WTC11 (cell line): ENCODE measurements around the gene LARP7. TPM values are rescaled to one million over a fixed set of nuclear protein-coding genes. Genes with fewer than 3 reads are reported as not detected.

Experiments used
- ATAC-seq: fragments of 200-7000 bp; cut with Tn5 transposase; 2 replicates; pipeline ENCODE4 v1.10.0; 2021; ENCODE audit warnings: mild to moderate bottlenecking, moderate library complexity
- CTCF ChIA-PET: fragments of 300-600 bp; sonication (Branson Sonifier 250); formaldehyde crosslinking; loops from one replicate; lab custom pipeline; 2021; ENCODE audit warnings: antibody characterized with exemption; lab: Charles Lee
- POLR2A ChIA-PET: fragments of 350-600 bp; sonication (Branson Sonifier 250); formaldehyde crosslinking; loops from one replicate; lab custom pipeline; 2021; ENCODE audit warnings: antibody characterized with exemption; lab: Charles Lee
- DNase-seq: peaks from one replicate; pipeline ENCODE4 v3.0.0; 2021; ENCODE audit warnings: low spot score
- H3K27ac Mint-ChIP-seq: 2 replicates; pipeline ENCODE4 v1.8.0; 2021; ENCODE audit warnings: mixed read lengths
- H3K27me3 Mint-ChIP-seq: 2 replicates; pipeline ENCODE4 v1.8.0; 2021; ENCODE audit warnings: low read depth, mild to moderate bottlenecking, moderate library complexity, mixed read lengths
- H3K36me3 Mint-ChIP-seq: 2 replicates; pipeline ENCODE4 v1.8.0; 2021; ENCODE audit warnings: mixed read lengths
- H3K4me1 Mint-ChIP-seq: 2 replicates; pipeline ENCODE4 v1.8.0; 2022; ENCODE audit warnings: mixed read lengths
- H3K4me3 Mint-ChIP-seq: 2 replicates; pipeline ENCODE4 v1.8.0; 2021; ENCODE audit warnings: mild to moderate bottlenecking, moderate library complexity, mixed read lengths
- H3K9me3 Mint-ChIP-seq: 2 replicates; pipeline ENCODE4 v1.8.0; 2021; ENCODE audit warnings: mixed read lengths
- CREM ChIP-seq: sonication (generic); formaldehyde crosslinking; IDR thresholded peaks from 2 replicates; pipeline ENCODE4 v1.8.1; 2022; ENCODE audit warnings: mild to moderate bottlenecking, missing genetic modification reagents, moderate library complexity
- ELF4 ChIP-seq: sonication (generic); formaldehyde crosslinking; IDR thresholded peaks from 2 replicates; pipeline ENCODE4 v1.8.1; 2022; ENCODE audit warnings: low read depth, mild to moderate bottlenecking, moderate library complexity, missing genetic modification reagents
- ETV6 ChIP-seq: sonication (generic); formaldehyde crosslinking; IDR thresholded peaks from 2 replicates; pipeline ENCODE4 v1.8.1; 2022; ENCODE audit warnings: mild to moderate bottlenecking, missing genetic modification reagents
- KAT7 ChIP-seq: sonication (generic); formaldehyde crosslinking; IDR thresholded peaks from 2 replicates; pipeline ENCODE4 v1.8.1; 2023; ENCODE audit warnings: missing genetic modification reagents, mild to moderate bottlenecking, borderline replicate concordance
- MAX ChIP-seq: sonication (generic); formaldehyde crosslinking; IDR thresholded peaks from 2 replicates; pipeline ENCODE4 v1.8.0; 2022; ENCODE audit warnings: mild to moderate bottlenecking, missing genetic modification reagents
- MYBL2 ChIP-seq: sonication (generic); formaldehyde crosslinking; IDR thresholded peaks from 2 replicates; pipeline ENCODE4 v1.8.1; 2023; ENCODE audit warnings: mild to moderate bottlenecking, moderate library complexity, missing genetic modification reagents
- NFATC4 ChIP-seq: fragments of 250-450 bp; sonication (Bioruptor Pico); IDR thresholded peaks from 2 replicates; pipeline ENCODE4 v1.9.0; 2021; ENCODE audit warnings: mild to moderate bottlenecking
- NFE2L1 ChIP-seq: sonication (generic); formaldehyde crosslinking; IDR thresholded peaks from 2 replicates; pipeline ENCODE4 v1.8.1; 2023; ENCODE audit warnings: missing genetic modification reagents
- NR2C2 ChIP-seq: sonication (generic); formaldehyde crosslinking; IDR thresholded peaks from 2 replicates; pipeline ENCODE4 v1.8.0; 2022; ENCODE audit warnings: mild to moderate bottlenecking, missing genetic modification reagents
- RELA ChIP-seq: sonication (generic); formaldehyde crosslinking; IDR thresholded peaks from 2 replicates; pipeline ENCODE4 v1.8.1; 2022; ENCODE audit warnings: missing genetic modification reagents, mild to moderate bottlenecking, borderline replicate concordance
- TCF7 ChIP-seq: sonication (generic); formaldehyde crosslinking; IDR thresholded peaks from 2 replicates; pipeline ENCODE4 v1.8.0; 2022; ENCODE audit warnings: mild to moderate bottlenecking, low read depth, missing genetic modification reagents, moderate library complexity
- TEAD1 ChIP-seq: sonication (generic); formaldehyde crosslinking; IDR thresholded peaks from 2 replicates; pipeline ENCODE4 v1.8.0; 2022; ENCODE audit warnings: mild to moderate bottlenecking, missing genetic modification reagents
- ZBTB21 ChIP-seq: sonication (generic); formaldehyde crosslinking; IDR thresholded peaks from 2 replicates; pipeline ENCODE4 v1.8.1; 2023; ENCODE audit warnings: mild to moderate bottlenecking, missing genetic modification reagents, borderline replicate concordance
- ZNF138 ChIP-seq: sonication (generic); formaldehyde crosslinking; conservative IDR thresholded peaks from 2 replicates; pipeline ENCODE4 v1.8.1; 2022; ENCODE audit warnings: mild to moderate bottlenecking, moderate library complexity, missing genetic modification reagents
- ZNF396 ChIP-seq: fragments of 250-450 bp; sonication (Bioruptor Pico); IDR thresholded peaks from 2 replicates; pipeline ENCODE4 v1.8.0; 2021; ENCODE audit warnings: mild to moderate bottlenecking, moderate library complexity, borderline replicate concordance
- ZNF671 ChIP-seq: fragments of 250-450 bp; sonication (Bioruptor Pico); IDR thresholded peaks from 2 replicates; pipeline ENCODE4 v1.8.0; 2021; ENCODE audit warnings: mild to moderate bottlenecking
- total RNA-seq: library from RNA; stranded (reverse); gene quantifications from 3 replicates; pipeline ENCODE4 v1.2.3, GENCODE V29; 2021
- TF ChIP-seq, protein P1 (sequence below): sonication (generic); formaldehyde crosslinking; IDR thresholded peaks from 2 replicates; pipeline ENCODE4 v1.8.0; 2022; ENCODE audit warnings: mild to moderate bottlenecking, missing genetic modification reagents
- TF ChIP-seq, protein P2 (sequence below): sonication (generic); formaldehyde crosslinking; conservative IDR thresholded peaks from 2 replicates; pipeline ENCODE4 v1.8.1; 2023; ENCODE audit warnings: mild to moderate bottlenecking, low read depth, missing genetic modification reagents, moderate library complexity
- TF ChIP-seq, protein P3 (sequence below): sonication (generic); formaldehyde crosslinking; IDR thresholded peaks from 2 replicates; pipeline ENCODE4 v1.8.1; 2023; ENCODE audit warnings: mild to moderate bottlenecking, missing genetic modification reagents, borderline replicate concordance
- TF ChIP-seq, protein P4 (sequence below): fragments of 250-450 bp; sonication (Bioruptor Pico); IDR thresholded peaks from 2 replicates; pipeline ENCODE4 v1.9.0; 2021; ENCODE audit warnings: mild to moderate bottlenecking

LARP7 gene
- total RNA-seq, 1 experiment from 2014 or later, result 46.2 TPM

DNA sequence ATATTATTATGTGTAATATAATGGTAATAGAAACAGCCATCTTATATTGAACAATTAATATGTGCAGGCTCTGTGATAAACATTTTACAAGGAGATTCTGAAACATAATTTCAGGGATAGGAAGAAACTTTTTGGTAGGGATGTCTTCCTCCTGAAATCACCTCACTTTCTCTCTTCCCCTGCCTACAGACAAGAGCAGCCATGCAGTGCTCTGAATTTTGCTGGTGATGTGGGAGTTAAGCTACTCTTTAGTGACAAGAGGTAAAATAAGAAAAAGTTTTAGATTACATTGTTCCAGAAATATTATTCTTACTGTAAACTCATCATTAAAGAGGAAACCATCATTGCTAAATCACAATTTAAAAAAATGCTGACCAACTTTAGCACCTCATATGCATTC, 36.1 kb downstream of the LARP7 start:
- TF ChIP-seq KAT7 (CRISPR knock-in tag) (no peak), ETV6 (CRISPR knock-in tag) (no peak), RELA (CRISPR knock-in tag) (no peak), ZNF671 (no peak), TCF7 (no peak)
- TF ChIP-seq, protein P1, sequence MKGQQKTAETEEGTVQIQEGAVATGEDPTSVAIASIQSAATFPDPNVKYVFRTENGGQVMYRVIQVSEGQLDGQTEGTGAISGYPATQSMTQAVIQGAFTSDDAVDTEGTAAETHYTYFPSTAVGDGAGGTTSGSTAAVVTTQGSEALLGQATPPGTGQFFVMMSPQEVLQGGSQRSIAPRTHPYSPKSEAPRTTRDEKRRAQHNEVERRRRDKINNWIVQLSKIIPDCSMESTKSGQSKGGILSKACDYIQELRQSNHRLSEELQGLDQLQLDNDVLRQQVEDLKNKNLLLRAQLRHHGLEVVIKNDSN (CRISPR knock-in tag), result no peak
- Mint-ChIP-seq H3K9me3 (no peaks in the 10 kb centered on the region), H3K36me3 (no peaks in the 10 kb centered on the region), H3K27me3 (no peaks in the 10 kb centered on the region), H3K27ac (no peak overlapping the region), H3K4me1 (peaks cover 28% of the 10 kb centered on the region), H3K4me3 (no peak overlapping the region)
- ATAC-seq, result no peak
- no peak for DNase-seq
- ChIA-PET CTCF (interaction anchor here (1.4 kb wide), 1 partner anchor 92 kb away, joined by 4 read pairs; no protein-coding TSS in a partner anchor), POLR2A (interaction anchor here (0.7 kb wide), 1 partner anchor 78 kb away, joined by 7 read pairs; no protein-coding TSS in a partner anchor)

DNA sequence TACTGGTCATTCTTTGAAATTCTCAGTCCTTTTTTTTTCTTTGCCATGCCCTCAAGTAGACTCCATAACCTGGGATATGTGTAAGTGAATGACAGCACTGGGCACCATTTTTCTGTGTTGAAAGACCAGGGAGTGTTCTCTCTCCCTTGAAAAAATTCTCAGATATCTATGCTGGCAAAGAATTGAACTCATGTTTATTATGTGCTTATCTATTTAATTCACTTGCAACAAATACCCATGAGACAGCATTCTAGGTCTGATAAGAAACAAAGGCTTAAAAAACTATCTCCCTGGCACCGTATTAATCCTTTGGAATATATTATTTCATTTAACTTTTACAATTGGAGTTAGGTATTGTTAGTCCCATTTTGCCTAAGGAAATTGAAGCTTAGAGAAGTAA, 36.7 kb downstream of the LARP7 start:
- Mint-ChIP-seq H3K9me3 (no peaks in the 10 kb centered on the region), H3K27ac (no peak overlapping the region), H3K27me3 (no peaks in the 10 kb centered on the region), H3K4me1 (peaks cover 26% of the 10 kb centered on the region), H3K36me3 (no peaks in the 10 kb centered on the region), H3K4me3 (no peak overlapping the region)
- ChIA-PET POLR2A (interaction anchor here (0.7 kb wide), 1 partner anchor 78 kb away, joined by 7 read pairs; no protein-coding TSS in a partner anchor), CTCF (interaction anchor here (1.4 kb wide), 1 partner anchor 92 kb away, joined by 4 read pairs; no protein-coding TSS in a partner anchor)
- TF ChIP-seq ELF4 (no peak), NR2C2 (CRISPR knock-in tag) (no peak), ZBTB21 (CRISPR knock-in tag) (no peak), ZNF396 (no peak), MYBL2 (CRISPR knock-in tag) (no peak)
- DNase-seq, result no peak
- ATAC-seq, result no peak

DNA sequence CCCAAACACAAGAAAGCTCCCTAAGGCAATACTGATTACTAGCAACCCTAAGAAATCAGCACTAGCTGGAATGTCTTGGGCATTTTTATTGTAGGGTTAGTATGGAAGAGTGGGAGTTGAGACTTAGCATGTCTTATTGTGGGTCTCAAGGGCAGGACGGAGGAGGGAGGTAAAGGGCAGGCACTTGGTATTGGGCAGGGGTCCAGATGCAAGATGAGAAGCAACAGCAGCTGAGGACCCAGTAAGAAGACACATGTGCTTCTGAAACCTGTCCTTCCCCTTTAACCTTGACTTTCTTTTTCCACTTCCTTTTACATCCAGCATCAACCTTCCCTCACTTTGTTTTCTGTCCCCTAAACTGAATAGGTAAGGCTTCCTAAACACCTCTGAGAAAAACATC, 37.4 kb downstream of the LARP7 start:
- DNase-seq (no peak), ATAC-seq (no peak)
- no peak overlapping the region; the same call in 1 of the 2 replicates for H3K27ac Mint-ChIP-seq
- POLR2A ChIA-PET, result no interaction called here
- H3K9me3 Mint-ChIP-seq, result no peaks in the 10 kb centered on the region
- no peaks in the 10 kb centered on the region for H3K27me3 Mint-ChIP-seq
- H3K36me3 Mint-ChIP-seq, result no peaks in the 10 kb centered on the region
- no peak overlapping the region for H3K4me3 Mint-ChIP-seq
- CTCF ChIA-PET, result interaction anchor here (1.4 kb wide), 1 partner anchor 91 kb away, joined by 4 read pairs; no protein-coding TSS in a partner anchor
- H3K4me1 Mint-ChIP-seq, result peaks cover 25% of the 10 kb centered on the region
- TF ChIP-seq CREM (CRISPR knock-in tag) (no peak), ELF4 (no peak), TEAD1 (CRISPR knock-in tag) (no peak), MAX (CRISPR knock-in tag) (no peak), MYBL2 (CRISPR knock-in tag) (no peak), ZNF671 (no peak), NFATC4 (CRISPR knock-in tag) (no peak), NFE2L1 (CRISPR knock-in tag) (no peak), ZNF138 (CRISPR knock-in tag) (no peak), TCF7 (no peak)
- TF ChIP-seq, protein P2, sequence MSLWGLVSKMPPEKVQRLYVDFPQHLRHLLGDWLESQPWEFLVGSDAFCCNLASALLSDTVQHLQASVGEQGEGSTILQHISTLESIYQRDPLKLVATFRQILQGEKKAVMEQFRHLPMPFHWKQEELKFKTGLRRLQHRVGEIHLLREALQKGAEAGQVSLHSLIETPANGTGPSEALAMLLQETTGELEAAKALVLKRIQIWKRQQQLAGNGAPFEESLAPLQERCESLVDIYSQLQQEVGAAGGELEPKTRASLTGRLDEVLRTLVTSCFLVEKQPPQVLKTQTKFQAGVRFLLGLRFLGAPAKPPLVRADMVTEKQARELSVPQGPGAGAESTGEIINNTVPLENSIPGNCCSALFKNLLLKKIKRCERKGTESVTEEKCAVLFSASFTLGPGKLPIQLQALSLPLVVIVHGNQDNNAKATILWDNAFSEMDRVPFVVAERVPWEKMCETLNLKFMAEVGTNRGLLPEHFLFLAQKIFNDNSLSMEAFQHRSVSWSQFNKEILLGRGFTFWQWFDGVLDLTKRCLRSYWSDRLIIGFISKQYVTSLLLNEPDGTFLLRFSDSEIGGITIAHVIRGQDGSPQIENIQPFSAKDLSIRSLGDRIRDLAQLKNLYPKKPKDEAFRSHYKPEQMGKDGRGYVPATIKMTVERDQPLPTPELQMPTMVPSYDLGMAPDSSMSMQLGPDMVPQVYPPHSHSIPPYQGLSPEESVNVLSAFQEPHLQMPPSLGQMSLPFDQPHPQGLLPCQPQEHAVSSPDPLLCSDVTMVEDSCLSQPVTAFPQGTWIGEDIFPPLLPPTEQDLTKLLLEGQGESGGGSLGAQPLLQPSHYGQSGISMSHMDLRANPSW, result no peak
- TF ChIP-seq, protein P1 (CRISPR knock-in tag), result no peak
- TF ChIP-seq, protein P3, sequence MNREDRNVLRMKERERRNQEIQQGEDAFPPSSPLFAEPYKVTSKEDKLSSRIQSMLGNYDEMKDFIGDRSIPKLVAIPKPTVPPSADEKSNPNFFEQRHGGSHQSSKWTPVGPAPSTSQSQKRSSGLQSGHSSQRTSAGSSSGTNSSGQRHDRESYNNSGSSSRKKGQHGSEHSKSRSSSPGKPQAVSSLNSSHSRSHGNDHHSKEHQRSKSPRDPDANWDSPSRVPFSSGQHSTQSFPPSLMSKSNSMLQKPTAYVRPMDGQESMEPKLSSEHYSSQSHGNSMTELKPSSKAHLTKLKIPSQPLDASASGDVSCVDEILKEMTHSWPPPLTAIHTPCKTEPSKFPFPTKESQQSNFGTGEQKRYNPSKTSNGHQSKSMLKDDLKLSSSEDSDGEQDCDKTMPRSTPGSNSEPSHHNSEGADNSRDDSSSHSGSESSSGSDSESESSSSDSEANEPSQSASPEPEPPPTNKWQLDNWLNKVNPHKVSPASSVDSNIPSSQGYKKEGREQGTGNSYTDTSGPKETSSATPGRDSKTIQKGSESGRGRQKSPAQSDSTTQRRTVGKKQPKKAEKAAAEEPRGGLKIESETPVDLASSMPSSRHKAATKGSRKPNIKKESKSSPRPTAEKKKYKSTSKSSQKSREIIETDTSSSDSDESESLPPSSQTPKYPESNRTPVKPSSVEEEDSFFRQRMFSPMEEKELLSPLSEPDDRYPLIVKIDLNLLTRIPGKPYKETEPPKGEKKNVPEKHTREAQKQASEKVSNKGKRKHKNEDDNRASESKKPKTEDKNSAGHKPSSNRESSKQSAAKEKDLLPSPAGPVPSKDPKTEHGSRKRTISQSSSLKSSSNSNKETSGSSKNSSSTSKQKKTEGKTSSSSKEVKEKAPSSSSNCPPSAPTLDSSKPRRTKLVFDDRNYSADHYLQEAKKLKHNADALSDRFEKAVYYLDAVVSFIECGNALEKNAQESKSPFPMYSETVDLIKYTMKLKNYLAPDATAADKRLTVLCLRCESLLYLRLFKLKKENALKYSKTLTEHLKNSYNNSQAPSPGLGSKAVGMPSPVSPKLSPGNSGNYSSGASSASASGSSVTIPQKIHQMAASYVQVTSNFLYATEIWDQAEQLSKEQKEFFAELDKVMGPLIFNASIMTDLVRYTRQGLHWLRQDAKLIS (CRISPR knock-in tag), result no peak
- TF ChIP-seq, protein P4, sequence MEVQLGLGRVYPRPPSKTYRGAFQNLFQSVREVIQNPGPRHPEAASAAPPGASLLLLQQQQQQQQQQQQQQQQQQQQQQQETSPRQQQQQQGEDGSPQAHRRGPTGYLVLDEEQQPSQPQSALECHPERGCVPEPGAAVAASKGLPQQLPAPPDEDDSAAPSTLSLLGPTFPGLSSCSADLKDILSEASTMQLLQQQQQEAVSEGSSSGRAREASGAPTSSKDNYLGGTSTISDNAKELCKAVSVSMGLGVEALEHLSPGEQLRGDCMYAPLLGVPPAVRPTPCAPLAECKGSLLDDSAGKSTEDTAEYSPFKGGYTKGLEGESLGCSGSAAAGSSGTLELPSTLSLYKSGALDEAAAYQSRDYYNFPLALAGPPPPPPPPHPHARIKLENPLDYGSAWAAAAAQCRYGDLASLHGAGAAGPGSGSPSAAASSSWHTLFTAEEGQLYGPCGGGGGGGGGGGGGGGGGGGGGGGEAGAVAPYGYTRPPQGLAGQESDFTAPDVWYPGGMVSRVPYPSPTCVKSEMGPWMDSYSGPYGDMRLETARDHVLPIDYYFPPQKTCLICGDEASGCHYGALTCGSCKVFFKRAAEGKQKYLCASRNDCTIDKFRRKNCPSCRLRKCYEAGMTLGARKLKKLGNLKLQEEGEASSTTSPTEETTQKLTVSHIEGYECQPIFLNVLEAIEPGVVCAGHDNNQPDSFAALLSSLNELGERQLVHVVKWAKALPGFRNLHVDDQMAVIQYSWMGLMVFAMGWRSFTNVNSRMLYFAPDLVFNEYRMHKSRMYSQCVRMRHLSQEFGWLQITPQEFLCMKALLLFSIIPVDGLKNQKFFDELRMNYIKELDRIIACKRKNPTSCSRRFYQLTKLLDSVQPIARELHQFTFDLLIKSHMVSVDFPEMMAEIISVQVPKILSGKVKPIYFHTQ (CRISPR knock-in tag), result no peak
